OCI-LY3 (cell line): Measurements from ENCODE around the gene OSBPL9.

Source experiments
- EZH2phosphoT487 ChIP-seq: fragments of 200-600 bp; shearing (Covaris generic); IDR thresholded peaks from 2 replicates; pipeline ENCODE4 v1.6.1; 2018; ENCODE audit warnings: antibody characterized with exemption, mixed run types, low read depth
- TF ChIP-seq, protein P1 (sequence below): fragments of 200-600, 300-600 bp; sonication (generic); IDR thresholded peaks from 2 replicates; pipeline ENCODE4 v1.5.1; 2014; ENCODE audit warnings: antibody characterized with exemption, low read length, low read depth

DNA sequence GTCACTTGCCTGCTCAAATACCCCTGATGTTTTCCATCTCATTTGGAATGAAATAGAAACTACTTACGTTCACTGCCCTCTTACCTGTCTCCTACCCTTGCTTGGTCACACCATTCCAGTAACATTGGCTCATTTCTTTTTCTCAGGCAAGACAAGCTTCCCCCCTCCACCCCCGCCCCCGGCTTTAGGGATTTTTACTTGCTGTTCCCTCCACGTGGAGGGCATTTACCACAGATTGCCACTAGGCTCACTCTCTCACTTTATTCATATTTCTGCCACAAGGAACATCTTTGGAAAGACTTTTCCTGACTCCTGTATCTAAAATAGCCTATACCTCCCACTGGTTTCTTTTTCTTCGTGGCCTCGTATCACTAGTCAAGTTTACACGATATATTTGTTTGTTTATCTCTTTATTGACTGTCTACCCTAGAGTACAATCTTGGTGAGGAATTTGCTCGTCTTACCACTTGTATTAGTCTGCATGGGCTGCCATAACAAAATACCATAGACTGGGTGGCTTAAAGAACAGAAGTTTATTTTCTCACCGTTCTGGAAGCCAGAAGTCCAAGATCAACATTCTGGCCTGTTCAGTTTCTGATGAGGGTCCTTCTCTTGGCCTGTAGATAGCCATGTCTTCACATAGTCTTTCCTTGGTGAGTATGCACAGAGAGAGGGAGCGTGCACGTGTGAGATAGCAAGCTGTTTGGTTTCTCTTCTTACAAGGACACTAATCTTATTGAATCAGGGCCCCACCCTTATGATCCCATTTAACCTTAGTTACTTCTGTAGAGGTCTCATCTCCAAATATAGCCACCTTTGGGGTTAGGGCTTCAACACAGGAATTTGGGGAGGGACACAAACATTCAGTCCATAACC lies 135.4 kb downstream of the OSBPL9 start:
- TF ChIP-seq, protein P1, sequence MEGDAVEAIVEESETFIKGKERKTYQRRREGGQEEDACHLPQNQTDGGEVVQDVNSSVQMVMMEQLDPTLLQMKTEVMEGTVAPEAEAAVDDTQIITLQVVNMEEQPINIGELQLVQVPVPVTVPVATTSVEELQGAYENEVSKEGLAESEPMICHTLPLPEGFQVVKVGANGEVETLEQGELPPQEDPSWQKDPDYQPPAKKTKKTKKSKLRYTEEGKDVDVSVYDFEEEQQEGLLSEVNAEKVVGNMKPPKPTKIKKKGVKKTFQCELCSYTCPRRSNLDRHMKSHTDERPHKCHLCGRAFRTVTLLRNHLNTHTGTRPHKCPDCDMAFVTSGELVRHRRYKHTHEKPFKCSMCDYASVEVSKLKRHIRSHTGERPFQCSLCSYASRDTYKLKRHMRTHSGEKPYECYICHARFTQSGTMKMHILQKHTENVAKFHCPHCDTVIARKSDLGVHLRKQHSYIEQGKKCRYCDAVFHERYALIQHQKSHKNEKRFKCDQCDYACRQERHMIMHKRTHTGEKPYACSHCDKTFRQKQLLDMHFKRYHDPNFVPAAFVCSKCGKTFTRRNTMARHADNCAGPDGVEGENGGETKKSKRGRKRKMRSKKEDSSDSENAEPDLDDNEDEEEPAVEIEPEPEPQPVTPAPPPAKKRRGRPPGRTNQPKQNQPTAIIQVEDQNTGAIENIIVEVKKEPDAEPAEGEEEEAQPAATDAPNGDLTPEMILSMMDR, result no peak
- no peak for TF ChIP-seq EZH2phosphoT487
